Vagina (tissue), 2 donors: ENCODE measurements around the gene SMIM20.

ENCODE experiments used
- POLR2A ChIP-seq, 2 donors: fragments of 450-650 bp; IDR thresholded peaks; one replicate each; pipeline ENCODE4 v1.6.1; 2017; ENCODE audit warnings: antibody characterized with exemption in 2 of 2, mild to moderate bottlenecking in 2 of 2, moderate library complexity in 2 of 2
- TF ChIP-seq, protein P1 (sequence below), 3 experiments: fragments of 450-650 bp in 2 of 3; fragments of 200-600 bp in 1 of 3; sonication (generic) in 1 of 3; IDR thresholded peaks; one replicate each; pipeline ENCODE4 v1.5.1; 2017 to 2019; ENCODE audit warnings: antibody characterized with exemption in 3 of 3, mild to moderate bottlenecking in 2 of 3, moderate library complexity in 2 of 3

- TF ChIP-seq, protein P1, sequence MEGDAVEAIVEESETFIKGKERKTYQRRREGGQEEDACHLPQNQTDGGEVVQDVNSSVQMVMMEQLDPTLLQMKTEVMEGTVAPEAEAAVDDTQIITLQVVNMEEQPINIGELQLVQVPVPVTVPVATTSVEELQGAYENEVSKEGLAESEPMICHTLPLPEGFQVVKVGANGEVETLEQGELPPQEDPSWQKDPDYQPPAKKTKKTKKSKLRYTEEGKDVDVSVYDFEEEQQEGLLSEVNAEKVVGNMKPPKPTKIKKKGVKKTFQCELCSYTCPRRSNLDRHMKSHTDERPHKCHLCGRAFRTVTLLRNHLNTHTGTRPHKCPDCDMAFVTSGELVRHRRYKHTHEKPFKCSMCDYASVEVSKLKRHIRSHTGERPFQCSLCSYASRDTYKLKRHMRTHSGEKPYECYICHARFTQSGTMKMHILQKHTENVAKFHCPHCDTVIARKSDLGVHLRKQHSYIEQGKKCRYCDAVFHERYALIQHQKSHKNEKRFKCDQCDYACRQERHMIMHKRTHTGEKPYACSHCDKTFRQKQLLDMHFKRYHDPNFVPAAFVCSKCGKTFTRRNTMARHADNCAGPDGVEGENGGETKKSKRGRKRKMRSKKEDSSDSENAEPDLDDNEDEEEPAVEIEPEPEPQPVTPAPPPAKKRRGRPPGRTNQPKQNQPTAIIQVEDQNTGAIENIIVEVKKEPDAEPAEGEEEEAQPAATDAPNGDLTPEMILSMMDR (IDR thresholded peaks at IDR 0.05) = no peak
- TF ChIP-seq POLR2A (IDR thresholded peaks at IDR 0.05) = no peak
Measured at GRCh38 chr4:25865586-25865985, 48.4 kb upstream of the SMIM20 start.
